ENCODE measurements around the gene PPIP5K1. TPM values are rescaled to one million over a fixed set of nuclear protein-coding genes. Genes with fewer than 3 reads are reported as not detected.
A peak's percentile ranks its signal among the peaks of the same experiment; 100 is the strongest.

PPIP5K1 gene
- total and polyA plus RNA-seq, 9 of the 15 experiments (the other 6 are each of a cell fraction or from before 2014, with no cell fraction given) = 2.5 to 74.6 (median 35.1) TPM

- TF ChIP-seq MTA2 (IDR thresholded peaks at IDR 0.05; ENCODE audit: low read depth) = no peak; the same call in 1 of the 2 replicates
- TF ChIP-seq, protein P1, sequence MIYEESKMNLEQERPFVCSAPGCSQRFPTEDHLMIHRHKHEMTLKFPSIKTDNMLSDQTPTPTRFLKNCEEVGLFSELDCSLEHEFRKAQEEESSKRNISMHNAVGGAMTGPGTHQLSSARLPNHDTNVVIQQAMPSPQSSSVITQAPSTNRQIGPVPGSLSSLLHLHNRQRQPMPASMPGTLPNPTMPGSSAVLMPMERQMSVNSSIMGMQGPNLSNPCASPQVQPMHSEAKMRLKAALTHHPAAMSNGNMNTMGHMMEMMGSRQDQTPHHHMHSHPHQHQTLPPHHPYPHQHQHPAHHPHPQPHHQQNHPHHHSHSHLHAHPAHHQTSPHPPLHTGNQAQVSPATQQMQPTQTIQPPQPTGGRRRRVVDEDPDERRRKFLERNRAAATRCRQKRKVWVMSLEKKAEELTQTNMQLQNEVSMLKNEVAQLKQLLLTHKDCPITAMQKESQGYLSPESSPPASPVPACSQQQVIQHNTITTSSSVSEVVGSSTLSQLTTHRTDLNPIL (CRISPR knock-in tag; IDR thresholded peaks at IDR 0.05) = no peak
- TF ChIP-seq ZBTB11 (CRISPR knock-in tag; IDR thresholded peaks at IDR 0.05) = peak in 1 of 3 experiments; percentile 80; a peak in 2 of 6 replicates
- no peak for TF ChIP-seq PPARD (CRISPR knock-in tag; IDR thresholded peaks at IDR 0.05)
- TF ChIP-seq, protein P2, sequence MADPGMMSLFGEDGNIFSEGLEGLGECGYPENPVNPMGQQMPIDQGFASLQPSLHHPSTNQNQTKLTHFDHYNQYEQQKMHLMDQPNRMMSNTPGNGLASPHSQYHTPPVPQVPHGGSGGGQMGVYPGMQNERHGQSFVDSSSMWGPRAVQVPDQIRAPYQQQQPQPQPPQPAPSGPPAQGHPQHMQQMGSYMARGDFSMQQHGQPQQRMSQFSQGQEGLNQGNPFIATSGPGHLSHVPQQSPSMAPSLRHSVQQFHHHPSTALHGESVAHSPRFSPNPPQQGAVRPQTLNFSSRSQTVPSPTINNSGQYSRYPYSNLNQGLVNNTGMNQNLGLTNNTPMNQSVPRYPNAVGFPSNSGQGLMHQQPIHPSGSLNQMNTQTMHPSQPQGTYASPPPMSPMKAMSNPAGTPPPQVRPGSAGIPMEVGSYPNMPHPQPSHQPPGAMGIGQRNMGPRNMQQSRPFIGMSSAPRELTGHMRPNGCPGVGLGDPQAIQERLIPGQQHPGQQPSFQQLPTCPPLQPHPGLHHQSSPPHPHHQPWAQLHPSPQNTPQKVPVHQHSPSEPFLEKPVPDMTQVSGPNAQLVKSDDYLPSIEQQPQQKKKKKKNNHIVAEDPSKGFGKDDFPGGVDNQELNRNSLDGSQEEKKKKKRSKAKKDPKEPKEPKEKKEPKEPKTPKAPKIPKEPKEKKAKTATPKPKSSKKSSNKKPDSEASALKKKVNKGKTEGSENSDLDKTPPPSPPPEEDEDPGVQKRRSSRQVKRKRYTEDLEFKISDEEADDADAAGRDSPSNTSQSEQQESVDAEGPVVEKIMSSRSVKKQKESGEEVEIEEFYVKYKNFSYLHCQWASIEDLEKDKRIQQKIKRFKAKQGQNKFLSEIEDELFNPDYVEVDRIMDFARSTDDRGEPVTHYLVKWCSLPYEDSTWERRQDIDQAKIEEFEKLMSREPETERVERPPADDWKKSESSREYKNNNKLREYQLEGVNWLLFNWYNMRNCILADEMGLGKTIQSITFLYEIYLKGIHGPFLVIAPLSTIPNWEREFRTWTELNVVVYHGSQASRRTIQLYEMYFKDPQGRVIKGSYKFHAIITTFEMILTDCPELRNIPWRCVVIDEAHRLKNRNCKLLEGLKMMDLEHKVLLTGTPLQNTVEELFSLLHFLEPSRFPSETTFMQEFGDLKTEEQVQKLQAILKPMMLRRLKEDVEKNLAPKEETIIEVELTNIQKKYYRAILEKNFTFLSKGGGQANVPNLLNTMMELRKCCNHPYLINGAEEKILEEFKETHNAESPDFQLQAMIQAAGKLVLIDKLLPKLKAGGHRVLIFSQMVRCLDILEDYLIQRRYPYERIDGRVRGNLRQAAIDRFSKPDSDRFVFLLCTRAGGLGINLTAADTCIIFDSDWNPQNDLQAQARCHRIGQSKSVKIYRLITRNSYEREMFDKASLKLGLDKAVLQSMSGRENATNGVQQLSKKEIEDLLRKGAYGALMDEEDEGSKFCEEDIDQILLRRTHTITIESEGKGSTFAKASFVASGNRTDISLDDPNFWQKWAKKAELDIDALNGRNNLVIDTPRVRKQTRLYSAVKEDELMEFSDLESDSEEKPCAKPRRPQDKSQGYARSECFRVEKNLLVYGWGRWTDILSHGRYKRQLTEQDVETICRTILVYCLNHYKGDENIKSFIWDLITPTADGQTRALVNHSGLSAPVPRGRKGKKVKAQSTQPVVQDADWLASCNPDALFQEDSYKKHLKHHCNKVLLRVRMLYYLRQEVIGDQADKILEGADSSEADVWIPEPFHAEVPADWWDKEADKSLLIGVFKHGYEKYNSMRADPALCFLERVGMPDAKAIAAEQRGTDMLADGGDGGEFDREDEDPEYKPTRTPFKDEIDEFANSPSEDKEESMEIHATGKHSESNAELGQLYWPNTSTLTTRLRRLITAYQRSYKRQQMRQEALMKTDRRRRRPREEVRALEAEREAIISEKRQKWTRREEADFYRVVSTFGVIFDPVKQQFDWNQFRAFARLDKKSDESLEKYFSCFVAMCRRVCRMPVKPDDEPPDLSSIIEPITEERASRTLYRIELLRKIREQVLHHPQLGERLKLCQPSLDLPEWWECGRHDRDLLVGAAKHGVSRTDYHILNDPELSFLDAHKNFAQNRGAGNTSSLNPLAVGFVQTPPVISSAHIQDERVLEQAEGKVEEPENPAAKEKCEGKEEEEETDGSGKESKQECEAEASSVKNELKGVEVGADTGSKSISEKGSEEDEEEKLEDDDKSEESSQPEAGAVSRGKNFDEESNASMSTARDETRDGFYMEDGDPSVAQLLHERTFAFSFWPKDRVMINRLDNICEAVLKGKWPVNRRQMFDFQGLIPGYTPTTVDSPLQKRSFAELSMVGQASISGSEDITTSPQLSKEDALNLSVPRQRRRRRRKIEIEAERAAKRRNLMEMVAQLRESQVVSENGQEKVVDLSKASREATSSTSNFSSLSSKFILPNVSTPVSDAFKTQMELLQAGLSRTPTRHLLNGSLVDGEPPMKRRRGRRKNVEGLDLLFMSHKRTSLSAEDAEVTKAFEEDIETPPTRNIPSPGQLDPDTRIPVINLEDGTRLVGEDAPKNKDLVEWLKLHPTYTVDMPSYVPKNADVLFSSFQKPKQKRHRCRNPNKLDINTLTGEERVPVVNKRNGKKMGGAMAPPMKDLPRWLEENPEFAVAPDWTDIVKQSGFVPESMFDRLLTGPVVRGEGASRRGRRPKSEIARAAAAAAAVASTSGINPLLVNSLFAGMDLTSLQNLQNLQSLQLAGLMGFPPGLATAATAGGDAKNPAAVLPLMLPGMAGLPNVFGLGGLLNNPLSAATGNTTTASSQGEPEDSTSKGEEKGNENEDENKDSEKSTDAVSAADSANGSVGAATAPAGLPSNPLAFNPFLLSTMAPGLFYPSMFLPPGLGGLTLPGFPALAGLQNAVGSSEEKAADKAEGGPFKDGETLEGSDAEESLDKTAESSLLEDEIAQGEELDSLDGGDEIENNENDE (IDR thresholded peaks at IDR 0.05; ENCODE audit: low read depth, low read length) = no peak
Observed at GRCh38 chr15:43510200-43511011, 79.6 kb downstream of the PPIP5K1 start (continued).

Data from K562 (cell line).